Smooth muscle cell (in vitro differentiated cells): ENCODE data around the gene FOSL1. TPM values are rescaled to one million over a fixed set of nuclear protein-coding genes. Genes with fewer than 3 reads are reported as not detected.

Source experiments
- DNase-seq: peaks from one replicate; lab custom pipeline; 2025; ENCODE audit not compliant: unreplicated experiment; lab: John Stamatoyannopoulos, UW
- H2AFZ ChIP-seq: fragments of 200-600 bp; sonication (generic); 2 replicates; pipeline ENCODE4 v1.6.0; 2016; ENCODE audit warnings: antibody characterized with exemption, low read depth, mild to moderate bottlenecking
- H3F3A ChIP-seq: fragments of 200-600 bp; sonication (generic); 2 replicates; pipeline ENCODE4 v1.6.0; 2017; ENCODE audit warnings: antibody characterized with exemption, low read depth
- H3K27ac ChIP-seq: fragments of 200-600 bp; sonication (generic); 2 replicates; pipeline ENCODE4 v1.5.1; 2016; ENCODE audit warnings: low read depth, mild to moderate bottlenecking
- H3K27me3 ChIP-seq: fragments of 200-600 bp; sonication (generic); 2 replicates; pipeline ENCODE4 v1.6.1; 2016; ENCODE audit warnings: low read depth, mild to moderate bottlenecking
- H3K36me3 ChIP-seq: fragments of 200-600 bp; sonication (generic); 2 replicates; pipeline ENCODE4 v1.5.1; 2016; ENCODE audit warnings: low read depth
- H3K4me1 ChIP-seq: fragments of 200-600 bp; sonication (generic); 2 replicates; pipeline ENCODE4 v1.5.1; 2016; ENCODE audit warnings: low read depth
- H3K4me2 ChIP-seq: fragments of 200-600 bp; sonication (generic); 2 replicates; pipeline ENCODE4 v1.6.0; 2016; ENCODE audit warnings: mild to moderate bottlenecking
- H3K4me3 ChIP-seq: fragments of 200-600 bp; sonication (generic); 2 replicates; pipeline ENCODE4 v1.5.1; 2016; ENCODE audit warnings: mild to moderate bottlenecking
- H3K79me2 ChIP-seq: fragments of 200-600 bp; sonication (generic); 2 replicates; pipeline ENCODE4 v1.6.0; 2016; ENCODE audit warnings: low read depth, mild to moderate bottlenecking
- H3K9ac ChIP-seq: fragments of 200-600 bp; sonication (generic); 2 replicates; pipeline ENCODE4 v1.6.0; 2016; ENCODE audit warnings: low read depth
- H3K9me3 ChIP-seq: fragments of 200-600 bp; sonication (generic); replicated peaks from 2 replicates; pipeline ENCODE4 v1.5.1; 2016; ENCODE audit warnings: low read depth
- H4K20me1 ChIP-seq: fragments of 200-600 bp; sonication (generic); 2 replicates; pipeline ENCODE4 v1.6.0; 2016; ENCODE audit warnings: low read depth
- WGBS: methylation state at CpG from one replicate; pipeline ENCODE4 v1.1.7; 2016; ENCODE audit warnings: low lambda C conversion rate; 5-methylcytosine and 5-hydroxymethylcytosine counted together
- polyA plus RNA-seq: library from polyadenylated mRNA; unstranded; fragments of >200 nt; fragmentation: Nextera tagmentation; extraction: Ambion mirVana; gene quantifications from 2 replicates; pipeline ENCODE4 v1.2.1, GENCODE V29; 2016
- total RNA-seq: library from RNA; depleted of rRNA; stranded (reverse); fragments of >200 nt; gene quantifications from 2 replicates; pipeline ENCODE4 v1.2.3, GENCODE V29; 2014
- TF ChIP-seq, protein P1 (sequence below): fragments of 200-600 bp; sonication (generic); IDR thresholded peaks from 2 replicates; pipeline ENCODE4 v1.5.1; 2017; ENCODE audit warnings: borderline replicate concordance, mild to moderate bottlenecking, antibody characterized with exemption; ENCODE audit not compliant: insufficient read depth, poor library complexity, severe bottlenecking

Gene FOSL1
- total RNA-seq (12.5 and 15.8 TPM in 2 replicates), polyA plus RNA-seq (26.1 and 49.8 TPM in 2 replicates)

DNA sequence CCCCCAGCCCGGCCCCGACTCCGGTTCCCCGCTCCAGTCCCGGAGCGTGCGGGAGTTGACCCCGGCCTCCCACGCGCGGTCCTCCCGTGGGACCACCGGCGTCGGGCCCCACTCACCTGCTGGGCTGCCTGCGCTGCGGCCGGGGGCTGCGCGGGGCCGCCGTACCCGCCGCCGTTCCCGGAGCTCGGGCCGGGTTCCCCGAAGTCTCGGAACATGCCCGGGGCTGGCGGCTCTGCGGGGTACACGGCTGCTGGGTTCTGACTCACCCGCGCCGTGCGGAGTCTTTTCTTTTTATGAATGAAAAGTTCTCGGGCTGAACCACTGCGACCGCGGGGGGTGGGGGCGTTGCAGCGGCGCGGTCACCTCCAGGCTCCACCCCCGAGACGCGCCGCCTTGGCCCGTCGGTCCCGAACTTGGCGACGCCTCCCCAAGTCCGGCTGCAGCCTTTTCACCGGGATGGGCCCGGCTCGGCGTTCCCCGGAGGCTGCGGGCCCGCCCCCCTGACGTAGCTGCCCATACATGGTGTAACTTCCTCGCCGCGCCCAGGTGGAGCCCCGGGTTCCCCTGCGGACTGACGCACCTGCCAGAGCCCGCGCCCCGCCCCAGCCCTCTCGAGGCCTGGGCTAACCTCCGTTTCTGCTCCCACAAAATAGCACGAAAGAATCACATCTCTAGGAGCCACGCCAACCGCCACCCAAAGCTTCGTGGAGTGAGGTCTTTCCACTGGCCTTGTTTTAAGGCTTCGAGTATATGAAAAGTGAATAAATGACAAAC is at the start of gene FOSL1:
Gene FOSL1, minus strand, starts transcription at position 264 of the 774 bp plus-strand sequence. Its CDS starts 49 bp downstream, at position 215.
- peaks cover 41% of the 10 kb centered on the region for H3K79me2 ChIP-seq
- peak within 1 kb of the TSS; percentile 89 for H3K4me3 ChIP-seq
- H3F3A ChIP-seq: peaks cover 26% of the 10 kb centered on the region
- H3K27me3 ChIP-seq: no peaks in the 10 kb centered on the region
- H4K20me1 ChIP-seq: peaks cover 35% of the 10 kb centered on the region
- H3K9me3 ChIP-seq: no peaks in the 10 kb centered on the region
- peaks cover 25% of the 10 kb centered on the region for H3K4me1 ChIP-seq
- H3K4me2 ChIP-seq: peak within 1 kb of the TSS; percentile 99
- peak; percentile 74 for DNase-seq
- WGBS: 5% methylated on average over 50 of the region's 80 CpGs
- peak within 1 kb of the TSS; percentile 99 for H3K9ac ChIP-seq
- H2AFZ ChIP-seq: no peak within 1 kb of the TSS
- H3K27ac ChIP-seq: peak within 1 kb of the TSS; percentile 82
- H3K36me3 ChIP-seq: no peaks in the 10 kb centered on the region
- TF ChIP-seq, protein P1, sequence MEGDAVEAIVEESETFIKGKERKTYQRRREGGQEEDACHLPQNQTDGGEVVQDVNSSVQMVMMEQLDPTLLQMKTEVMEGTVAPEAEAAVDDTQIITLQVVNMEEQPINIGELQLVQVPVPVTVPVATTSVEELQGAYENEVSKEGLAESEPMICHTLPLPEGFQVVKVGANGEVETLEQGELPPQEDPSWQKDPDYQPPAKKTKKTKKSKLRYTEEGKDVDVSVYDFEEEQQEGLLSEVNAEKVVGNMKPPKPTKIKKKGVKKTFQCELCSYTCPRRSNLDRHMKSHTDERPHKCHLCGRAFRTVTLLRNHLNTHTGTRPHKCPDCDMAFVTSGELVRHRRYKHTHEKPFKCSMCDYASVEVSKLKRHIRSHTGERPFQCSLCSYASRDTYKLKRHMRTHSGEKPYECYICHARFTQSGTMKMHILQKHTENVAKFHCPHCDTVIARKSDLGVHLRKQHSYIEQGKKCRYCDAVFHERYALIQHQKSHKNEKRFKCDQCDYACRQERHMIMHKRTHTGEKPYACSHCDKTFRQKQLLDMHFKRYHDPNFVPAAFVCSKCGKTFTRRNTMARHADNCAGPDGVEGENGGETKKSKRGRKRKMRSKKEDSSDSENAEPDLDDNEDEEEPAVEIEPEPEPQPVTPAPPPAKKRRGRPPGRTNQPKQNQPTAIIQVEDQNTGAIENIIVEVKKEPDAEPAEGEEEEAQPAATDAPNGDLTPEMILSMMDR: no peak

DNA sequence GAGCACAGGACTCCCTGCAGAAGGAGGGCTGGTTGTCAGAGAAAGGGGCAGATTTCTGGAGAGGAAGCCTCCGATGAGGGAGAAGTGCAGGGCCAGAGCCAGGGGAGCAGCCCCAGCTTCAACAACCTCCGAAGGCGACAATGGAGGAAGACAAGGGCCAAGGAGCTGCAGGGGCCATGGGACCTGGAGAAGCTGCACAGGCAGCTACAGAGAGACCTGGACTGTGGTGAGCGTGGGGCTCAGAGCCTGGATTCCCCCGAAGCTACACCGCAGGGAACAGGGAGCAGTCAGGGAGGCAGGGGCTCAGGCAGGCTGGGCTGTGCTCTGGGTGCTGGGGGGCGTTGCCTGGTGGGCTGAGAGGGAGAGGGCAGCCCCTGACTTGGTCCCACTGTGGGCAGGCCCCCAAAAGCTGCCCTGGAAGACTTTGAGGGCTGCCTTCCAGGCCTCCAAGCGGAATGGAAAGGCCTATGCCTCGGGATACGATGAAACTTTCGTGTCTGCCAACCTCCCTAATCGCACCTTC is 47.5 kb upstream of the FOSL1 start:
- no peaks in the 10 kb centered on the region for H3K79me2 ChIP-seq
- H3K9ac ChIP-seq: no peak overlapping the region
- no peaks in the 10 kb centered on the region for H3K9me3 ChIP-seq
- H3K36me3 ChIP-seq: no peaks in the 10 kb centered on the region
- WGBS: 93% methylated on average over 12 of the region's 12 CpGs
- H3K4me1 ChIP-seq: peaks cover 5% of the 10 kb centered on the region
- no peak overlapping the region for H3K27ac ChIP-seq
- H4K20me1 ChIP-seq: no peaks in the 10 kb centered on the region
- H3K4me3 ChIP-seq: no peak overlapping the region
- no peaks in the 10 kb centered on the region for H3F3A ChIP-seq
- no peak overlapping the region for H3K4me2 ChIP-seq
- H2AFZ ChIP-seq: no peak overlapping the region
- TF ChIP-seq, protein P1: no peak
- DNase-seq: no peak
- no peaks in the 10 kb centered on the region for H3K27me3 ChIP-seq

DNA sequence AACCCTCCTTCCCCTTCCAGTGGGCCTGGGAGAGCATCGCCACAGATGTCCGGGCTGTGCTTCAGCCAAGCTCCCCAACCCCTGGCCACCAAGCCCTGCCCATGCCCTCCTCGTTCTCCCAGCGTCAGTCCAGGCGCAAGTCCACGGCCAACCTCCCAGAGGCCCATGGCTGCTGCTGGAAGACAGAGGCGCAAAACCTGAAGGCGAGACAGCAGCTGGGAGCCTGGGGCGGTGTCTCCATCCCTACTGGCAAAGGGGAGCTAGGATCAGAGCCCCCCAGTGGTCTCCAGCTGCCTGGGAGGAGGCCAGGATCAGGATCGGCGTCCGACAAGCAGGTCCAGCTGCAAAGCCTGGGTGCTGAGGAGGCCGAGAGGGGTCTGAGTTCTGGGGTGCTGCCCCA is 46.9 kb upstream of the FOSL1 start:
- no peaks in the 10 kb centered on the region for H3K27me3 ChIP-seq
- H2AFZ ChIP-seq: no peak overlapping the region
- TF ChIP-seq, protein P1: no peak

More for the DNA sequence above, 46.9 kb upstream of the FOSL1 start:
- no peak overlapping the region for H3K27ac ChIP-seq
- H3K9ac ChIP-seq: no peak overlapping the region
- H3K9me3 ChIP-seq: no peaks in the 10 kb centered on the region
- no peaks in the 10 kb centered on the region for H3K36me3 ChIP-seq
- H3F3A ChIP-seq: no peaks in the 10 kb centered on the region
- no peak overlapping the region for H3K4me2 ChIP-seq
- H3K4me3 ChIP-seq: no peak overlapping the region
- H3K79me2 ChIP-seq: no peaks in the 10 kb centered on the region
- no peaks in the 10 kb centered on the region for H4K20me1 ChIP-seq
- peaks cover 5% of the 10 kb centered on the region for H3K4me1 ChIP-seq
- DNase-seq: no peak
- 86% methylated on average over 13 of the region's 13 CpGs for WGBS
